ENCODE data around the gene RBP3. TPM values are rescaled to one million over a fixed set of nuclear protein-coding genes. Genes with fewer than 3 reads are reported as not detected.

RBP3 gene
- total and polyA plus RNA-seq, 2 of the 4 experiments (the other 2 are of a cell fraction), result not detected

GRCh38 chr10:47365431-47366180 is 17.4 kb downstream of the RBP3 start:
- no peak for TF ChIP-seq RFX5 (IDR thresholded peaks at IDR 0.05; ENCODE audit: low read depth, low read length)
- no peak for TF ChIP-seq MAZ (IDR thresholded peaks at IDR 0.05; ENCODE audit: borderline replicate concordance, low read depth, low read length)
- TF ChIP-seq BHLHE40 (IDR thresholded peaks at IDR 0.05; ENCODE audit: low read depth, low read length), result no peak
- no peak for TF ChIP-seq MXI1 (IDR thresholded peaks at IDR 0.05; ENCODE audit: borderline replicate concordance, low read depth, low read length)
- no peak for TF ChIP-seq ELK1 (IDR thresholded peaks at IDR 0.05; ENCODE audit: borderline replicate concordance, low read depth, low read length)
- TF ChIP-seq MAFK (IDR thresholded peaks at IDR 0.05; ENCODE audit: low read depth, low read length), result no peak
- TF ChIP-seq FOS (IDR thresholded peaks at IDR 0.05; ENCODE audit: low read depth, low read length), result no peak
- no peak for TF ChIP-seq CEBPB (IDR thresholded peaks at IDR 0.05; ENCODE audit: low read depth, low read length)
- TF ChIP-seq USF2 (IDR thresholded peaks at IDR 0.05; ENCODE audit: low read depth, low read length), result no peak
- TF ChIP-seq RCOR1 (IDR thresholded peaks at IDR 0.05; ENCODE audit: insufficient replicate concordance, low read length), result no peak
- TF ChIP-seq RAD21 (IDR thresholded peaks at IDR 0.05; ENCODE audit: low read length), result no peak
- Histone ChIP-seq H3K23ac (ENCODE audit: low read depth, low read length) (no peak overlapping the region), H3K36me3 (ENCODE audit: control insufficient read depth, insufficient read depth, low read length) (no peaks in the 10 kb centered on the region), H3K27ac (ENCODE audit: insufficient read depth, low read length) (no peak overlapping the region), H3K4me2 (ENCODE audit: low read depth, low read length) (no peak overlapping the region), H3K4me1 (ENCODE audit: control insufficient read depth, insufficient read depth, low read length) (no peaks in the 10 kb centered on the region), H2AK5ac (ENCODE audit: low read depth, low read length) (no peak overlapping the region), H4K20me1 (ENCODE audit: insufficient read depth, low read length) (no peaks in the 10 kb centered on the region), H2AK9ac (replicated peaks; ENCODE audit: low read depth, low read length, poor library complexity) (no peak overlapping the region), H2BK5ac (ENCODE audit: low read depth, low read length, poor library complexity, severe bottlenecking) (no peak overlapping the region), H3K9ac (ENCODE audit: low read depth, low read length) (no peak overlapping the region), H2AFZ (replicated peaks; ENCODE audit: low read length, poor library complexity) (no peak overlapping the region), H4K8ac (ENCODE audit: low read depth in 2 of 2, low read length in 2 of 2) (no peak overlapping the region), H2BK20ac (ENCODE audit: low read depth, low read length) (no peak overlapping the region), H2BK15ac (ENCODE audit: low read depth, low read length) (no peak overlapping the region), H4K5ac (ENCODE audit: low read depth, low read length) (no peak overlapping the region), H3K56ac (ENCODE audit: extremely low read depth, insufficient read depth, low read length) (no peak overlapping the region), H3K14ac (replicated peaks; ENCODE audit: low read depth, low read length) (no peak overlapping the region), H3K4ac (ENCODE audit: low read depth, low read length) (no peak overlapping the region), H3K9me1 (ENCODE audit: insufficient read depth, low read length) (no peaks in the 10 kb centered on the region; the same call in 1 of the 2 replicates), H3K4me3 (ENCODE audit: insufficient read depth, low read depth, low read length) (no peak overlapping the region), H3K9me3 (ENCODE audit: control insufficient read depth, insufficient read depth, low read length) (no peaks in the 10 kb centered on the region), H3K27me3 (ENCODE audit: control insufficient read depth, insufficient read depth, low read length) (peaks cover 42% of the 10 kb centered on the region), H3K18ac (ENCODE audit: low read depth, low read length) (no peak overlapping the region), H4K91ac (ENCODE audit: insufficient read depth, low read depth, low read length) (no peak overlapping the region), H2BK120ac (ENCODE audit: low read depth, low read length) (no peak overlapping the region), H3K79me1 (ENCODE audit: low read depth in 1 of 2, low read length in 2 of 2) (no peaks in the 10 kb centered on the region)
- intact Hi-C loops (cut with micrococcal nuclease) (no loop called here), in situ Hi-C loops (cut with MboI; ENCODE audit: low sequenced_read_pairs) (no loop called here), dilution Hi-C loops (cut with HindIII; ENCODE audit: low sequenced_read_pairs, unreplicated experiment) (no loop called here)
- POLR2A ChIA-PET (ENCODE audit: unreplicated experiment), result no interaction called here
- no peak for ATAC-seq (ENCODE audit: low read depth)
- no TSS peak for BruUV-seq (replicated peaks)
- no peak for DNase-seq
- CTCF ChIA-PET, result interaction anchor here (0.7 kb wide), 2 partner anchors 11 to 72 kb away, joined by 3 to 4 read pairs; no protein-coding TSS in a partner anchor
- 64% methylated on average over 4 of the region's 9 CpGs; no CpG with 5 or more reads in 1 of the 2 experiments for WGBS, 2 experiments (ENCODE audit: extremely low coverage in 2 of 2, insufficient read length in 1 of 2)

Measured in IMR-90 (cell line).